Measurements from ENCODE around the gene DUSP8.
"Not testable (repeated sequence)": the region's sequence is repeated elsewhere in the genome, so short reads cannot be mapped to it uniquely, and the experiment has no call there.

The DUSP8 gene, protein sequence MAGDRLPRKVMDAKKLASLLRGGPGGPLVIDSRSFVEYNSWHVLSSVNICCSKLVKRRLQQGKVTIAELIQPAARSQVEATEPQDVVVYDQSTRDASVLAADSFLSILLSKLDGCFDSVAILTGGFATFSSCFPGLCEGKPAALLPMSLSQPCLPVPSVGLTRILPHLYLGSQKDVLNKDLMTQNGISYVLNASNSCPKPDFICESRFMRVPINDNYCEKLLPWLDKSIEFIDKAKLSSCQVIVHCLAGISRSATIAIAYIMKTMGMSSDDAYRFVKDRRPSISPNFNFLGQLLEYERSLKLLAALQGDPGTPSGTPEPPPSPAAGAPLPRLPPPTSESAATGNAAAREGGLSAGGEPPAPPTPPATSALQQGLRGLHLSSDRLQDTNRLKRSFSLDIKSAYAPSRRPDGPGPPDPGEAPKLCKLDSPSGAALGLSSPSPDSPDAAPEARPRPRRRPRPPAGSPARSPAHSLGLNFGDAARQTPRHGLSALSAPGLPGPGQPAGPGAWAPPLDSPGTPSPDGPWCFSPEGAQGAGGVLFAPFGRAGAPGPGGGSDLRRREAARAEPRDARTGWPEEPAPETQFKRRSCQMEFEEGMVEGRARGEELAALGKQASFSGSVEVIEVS

DNA sequence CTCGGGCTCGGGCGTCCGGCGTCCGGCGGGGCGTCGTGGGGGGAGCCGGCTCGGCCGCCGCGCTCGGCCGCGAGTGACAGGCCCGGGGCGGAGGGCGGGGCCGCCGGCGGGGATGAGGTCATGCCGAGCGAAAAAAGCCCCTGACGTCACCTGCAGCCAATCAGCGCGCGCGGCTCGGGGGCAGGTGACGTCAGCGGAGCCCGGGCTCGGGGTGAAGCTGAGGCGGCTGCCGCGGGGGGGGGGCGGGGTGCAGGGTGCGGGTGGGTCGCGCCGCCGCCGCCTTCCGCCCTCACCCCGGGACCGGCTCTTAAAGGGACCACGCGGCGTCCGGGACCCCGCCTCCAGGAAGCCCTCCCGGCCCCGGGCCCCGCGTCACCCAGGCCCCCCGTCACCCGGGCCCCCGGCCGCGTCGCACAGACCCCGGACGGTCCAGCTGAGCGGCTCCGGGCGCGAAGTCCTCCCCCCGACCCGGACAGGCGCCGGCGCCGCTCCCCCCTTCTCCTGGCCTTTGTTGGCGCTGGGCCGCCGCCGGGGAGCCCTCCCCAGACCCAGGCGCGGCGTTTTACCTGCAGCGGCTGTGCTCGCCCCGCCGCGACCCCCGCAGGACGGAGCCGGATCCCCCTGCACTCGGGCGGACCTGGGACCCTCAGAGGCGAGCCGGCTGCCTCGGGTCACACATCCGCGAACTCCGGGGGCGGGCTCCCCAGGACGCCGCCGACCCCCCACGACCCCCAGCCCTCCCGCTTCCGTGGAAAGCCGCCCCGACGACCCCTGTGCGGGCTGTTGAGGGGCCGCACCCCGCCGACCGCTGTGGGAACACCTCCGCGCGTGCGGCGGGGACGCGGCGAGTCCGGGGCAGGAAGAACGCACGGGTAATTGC is at the start of gene DUSP8:
TSS of gene DUSP8 (minus strand) at position 75 of the 880 bp plus-strand sequence. CDS start 6,445 bp downstream, outside the sequence.
- no peak within 1 kb of the TSS for H3K4me3 ChIP-seq (ENCODE audit: low read depth, low read length)
- TF ChIP-seq, protein P1, sequence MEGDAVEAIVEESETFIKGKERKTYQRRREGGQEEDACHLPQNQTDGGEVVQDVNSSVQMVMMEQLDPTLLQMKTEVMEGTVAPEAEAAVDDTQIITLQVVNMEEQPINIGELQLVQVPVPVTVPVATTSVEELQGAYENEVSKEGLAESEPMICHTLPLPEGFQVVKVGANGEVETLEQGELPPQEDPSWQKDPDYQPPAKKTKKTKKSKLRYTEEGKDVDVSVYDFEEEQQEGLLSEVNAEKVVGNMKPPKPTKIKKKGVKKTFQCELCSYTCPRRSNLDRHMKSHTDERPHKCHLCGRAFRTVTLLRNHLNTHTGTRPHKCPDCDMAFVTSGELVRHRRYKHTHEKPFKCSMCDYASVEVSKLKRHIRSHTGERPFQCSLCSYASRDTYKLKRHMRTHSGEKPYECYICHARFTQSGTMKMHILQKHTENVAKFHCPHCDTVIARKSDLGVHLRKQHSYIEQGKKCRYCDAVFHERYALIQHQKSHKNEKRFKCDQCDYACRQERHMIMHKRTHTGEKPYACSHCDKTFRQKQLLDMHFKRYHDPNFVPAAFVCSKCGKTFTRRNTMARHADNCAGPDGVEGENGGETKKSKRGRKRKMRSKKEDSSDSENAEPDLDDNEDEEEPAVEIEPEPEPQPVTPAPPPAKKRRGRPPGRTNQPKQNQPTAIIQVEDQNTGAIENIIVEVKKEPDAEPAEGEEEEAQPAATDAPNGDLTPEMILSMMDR (IDR thresholded peaks at IDR 0.05; ENCODE audit: borderline replicate concordance, insufficient read depth, low read depth, low read length): no peak

DNA sequence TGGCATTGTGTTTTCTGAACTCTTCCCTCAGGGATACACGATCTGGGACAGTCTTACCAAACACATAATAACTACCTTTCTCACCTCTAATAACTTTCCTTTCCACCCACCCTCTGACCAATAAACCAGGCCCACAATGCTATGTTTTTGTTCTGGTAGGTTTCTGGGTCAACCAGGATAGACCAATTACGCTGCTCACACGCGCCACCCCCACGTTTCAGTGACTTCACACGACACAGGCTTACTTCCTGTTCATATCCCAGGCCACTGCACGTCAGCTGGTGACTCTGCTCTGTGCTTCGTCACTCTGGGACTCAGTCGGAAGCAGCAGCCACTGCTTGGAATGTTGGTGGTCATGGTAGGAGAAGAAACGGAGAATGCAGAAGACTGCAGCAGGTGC is 47.4 kb upstream of the DUSP8 start:
- TF ChIP-seq, protein P1 (IDR thresholded peaks at IDR 0.05; ENCODE audit: borderline replicate concordance, insufficient read depth, low read depth, low read length): no peak
- H3K4me3 ChIP-seq (ENCODE audit: low read depth, low read length): no peak overlapping the region

DNA sequence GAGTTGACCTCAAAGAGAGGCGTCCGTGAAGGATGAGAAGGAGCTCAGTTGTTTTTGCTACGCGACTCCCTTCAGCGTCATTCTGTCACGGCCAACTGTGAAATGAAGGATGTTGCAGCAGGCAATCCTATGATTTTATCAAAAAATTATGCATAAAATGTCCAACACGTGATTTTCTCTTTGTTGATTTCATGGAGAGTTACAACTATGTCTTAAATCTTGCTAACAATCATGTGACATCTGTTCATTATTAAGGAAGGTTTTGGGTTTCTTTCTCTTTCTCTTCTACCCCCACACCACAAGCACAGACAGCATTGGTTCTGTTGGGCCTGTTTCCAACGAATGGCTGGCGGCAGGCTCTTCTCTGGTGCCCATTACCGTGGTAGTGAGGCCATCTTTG is 46.2 kb upstream of the DUSP8 start:
- TF ChIP-seq, protein P1 (IDR thresholded peaks at IDR 0.05; ENCODE audit: borderline replicate concordance, insufficient read depth, low read depth, low read length): no peak
- no peak overlapping the region for H3K4me3 ChIP-seq (ENCODE audit: low read depth, low read length)

DNA sequence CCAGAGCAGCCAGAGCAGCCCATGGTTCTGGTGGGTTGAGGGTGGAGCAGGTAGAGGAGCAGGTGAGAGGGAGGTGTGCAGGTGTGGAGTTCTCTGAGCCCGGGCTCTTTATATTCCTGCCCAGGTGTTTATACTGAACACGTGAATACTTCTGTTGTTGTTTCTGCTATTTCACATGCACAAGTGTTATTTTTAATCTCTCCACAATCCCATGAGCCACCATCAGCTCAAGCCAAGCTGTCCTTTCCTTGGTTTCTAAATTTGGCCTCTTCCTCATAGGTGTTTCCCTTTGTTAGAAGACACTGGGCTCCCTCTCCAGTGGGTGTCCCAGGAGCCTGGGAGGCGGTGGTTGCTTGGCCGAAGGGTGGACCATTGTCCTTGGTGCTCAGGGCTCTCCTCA is 36.3 kb upstream of the DUSP8 start, which contains the start of gene KRTAP5-3:
TSS of gene KRTAP5-3 (minus strand) at position 101 of the 400 bp plus-strand sequence. CDS start at position 23, 78 bp downstream.
- H3K4me3 ChIP-seq (ENCODE audit: low read depth, low read length): no peak within 1 kb of the TSS
- TF ChIP-seq, protein P1 (IDR thresholded peaks at IDR 0.05; ENCODE audit: borderline replicate concordance, insufficient read depth, low read depth, low read length): no peak

DNA sequence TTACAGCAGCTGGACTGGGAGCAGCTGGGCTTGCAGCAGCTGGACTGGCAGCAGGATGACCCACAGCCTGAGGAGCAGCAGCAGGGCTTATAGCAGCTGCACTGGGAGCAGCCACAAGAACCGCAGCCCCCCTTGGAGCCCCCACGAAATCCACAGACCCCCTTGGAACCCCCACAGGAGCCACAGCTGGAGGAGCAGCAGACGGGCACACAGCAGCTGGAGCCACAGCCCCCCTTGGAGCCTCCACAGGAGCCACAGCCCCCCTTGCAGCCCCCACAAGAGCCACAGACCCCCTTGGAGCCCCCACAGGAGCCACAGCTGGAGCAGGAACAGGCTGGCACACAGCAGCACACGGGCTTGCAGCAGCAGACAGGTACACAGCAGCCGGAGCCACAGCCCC is 35.8 kb upstream of the DUSP8 start:
- not testable (repeated sequence) for H3K4me3 ChIP-seq (ENCODE audit: low read depth, low read length)

DNA sequence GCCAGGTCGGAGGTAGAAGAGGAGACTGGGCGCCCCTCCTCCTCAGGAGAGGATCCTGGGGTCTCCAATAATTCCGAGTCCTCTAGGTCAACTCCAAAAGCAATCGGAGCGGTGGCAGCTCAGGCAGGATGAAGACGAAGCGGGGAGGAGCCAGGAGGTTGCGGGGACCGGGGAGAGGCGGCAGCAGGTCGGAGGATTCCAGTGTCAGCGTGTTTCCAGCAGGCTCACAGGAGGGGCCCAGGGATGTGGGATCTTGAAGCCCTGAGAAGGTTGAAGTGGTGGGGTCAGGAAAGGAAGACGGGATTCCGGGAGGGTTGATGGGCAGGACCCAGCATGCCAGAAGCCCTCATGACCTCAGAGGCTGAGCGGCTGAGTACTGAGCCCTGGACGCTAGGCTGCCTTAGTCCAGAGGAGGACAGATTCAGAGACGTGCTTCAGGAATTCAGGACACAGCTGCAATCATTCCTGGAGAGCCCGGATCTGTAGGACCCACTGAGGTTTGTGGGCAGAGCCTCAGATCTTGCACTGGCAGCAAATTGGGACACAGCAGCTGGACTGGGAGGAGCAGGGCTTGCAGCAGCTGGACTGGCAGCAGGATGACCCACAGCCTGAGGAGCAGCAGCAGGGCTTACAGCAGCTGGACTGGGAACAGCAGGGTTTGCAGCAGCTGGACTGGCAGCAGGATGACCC is 35.2 kb upstream of the DUSP8 start:
- not testable (repeated sequence) for H3K4me3 ChIP-seq (ENCODE audit: low read depth, low read length)

DNA sequence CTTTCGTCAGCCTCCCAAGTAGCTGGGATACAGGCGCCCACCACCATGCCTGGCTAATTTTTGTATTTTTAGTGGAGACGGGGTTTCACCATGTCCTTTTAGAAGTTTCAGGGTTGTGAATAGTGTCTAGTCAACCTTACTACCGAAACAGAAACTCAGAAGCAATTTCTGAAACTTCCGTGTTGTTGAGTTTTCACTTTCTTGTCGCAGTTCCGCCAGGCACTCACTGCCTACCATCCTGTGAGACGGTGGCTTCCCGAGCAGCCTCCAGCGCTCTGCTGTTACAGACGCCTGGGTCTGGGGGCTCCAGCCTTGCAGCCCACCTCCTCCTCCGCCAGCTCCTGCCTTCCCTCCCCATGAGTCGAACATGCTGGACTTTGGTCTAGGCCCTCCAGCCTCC is 33.9 kb upstream of the DUSP8 start:
- H3K4me3 ChIP-seq (ENCODE audit: low read depth, low read length): not testable (repeated sequence)

DNA sequence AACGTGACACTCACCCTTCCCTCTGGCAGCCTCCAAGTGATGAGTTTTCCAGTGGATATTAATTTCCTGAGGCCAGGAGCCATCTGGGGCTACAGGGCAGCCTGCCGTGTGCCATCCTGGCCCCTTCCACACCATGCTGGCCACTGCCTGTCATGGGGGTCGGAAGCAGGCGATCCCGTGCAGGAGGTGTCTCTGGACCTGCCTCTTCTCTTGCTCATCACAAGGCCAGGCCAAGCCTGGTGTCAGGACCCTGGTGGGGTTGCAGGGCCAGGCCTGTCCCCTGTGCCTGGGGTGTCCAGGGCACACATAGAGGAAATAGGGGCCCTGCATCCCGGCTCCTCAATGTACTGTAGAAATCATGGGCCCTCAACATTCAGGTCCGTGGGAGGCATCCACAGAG is 32.6 kb upstream of the DUSP8 start:
- TF ChIP-seq, protein P1 (IDR thresholded peaks at IDR 0.05; ENCODE audit: borderline replicate concordance, insufficient read depth, low read depth, low read length): no peak
- H3K4me3 ChIP-seq (ENCODE audit: low read depth, low read length): no peak overlapping the region

Data from GM12875 (cell line).